IMR-90 (cell line): ENCODE measurements around the gene FAM81A.

ENCODE experiments used
- BHLHE40 ChIP-seq: fragments of 150-350 bp; IDR thresholded peaks from 2 replicates; pipeline ENCODE4 v1.6.1; 2016; ENCODE audit warnings: mild to moderate bottlenecking, low read depth, low read length
- CEBPB ChIP-seq: IDR thresholded peaks from 2 replicates; pipeline ENCODE4 v1.6.1; 2012; ENCODE audit warnings: low read depth, low read length, improper control_type of control experiment
- CTCF ChIP-seq: conservative IDR thresholded peaks from 2 replicates; pipeline ENCODE4 v1.5.1; 2012; ENCODE audit warnings: mild to moderate bottlenecking, low read depth, low read length, improper control_type of control experiment
- POLR2A ChIP-seq: IDR thresholded peaks from 2 replicates; pipeline ENCODE4 v1.6.1; 2012; ENCODE audit warnings: mild to moderate bottlenecking, low read depth, low read length

GRCh38 chr15:59437817-59438624 is at the start of gene FAM81A:
- TF ChIP-seq CTCF, result no peak
- no peak for TF ChIP-seq CEBPB
- no peak for TF ChIP-seq BHLHE40
- no peak for TF ChIP-seq POLR2A
